HepG2 (cell line): ENCODE measurements around the gene SYCP2L. TPM values are rescaled to one million over a fixed set of nuclear protein-coding genes. Genes with fewer than 3 reads are reported as not detected.

ENCODE experiments used
- ARID2 ChIP-seq: sonication (generic); formaldehyde crosslinking; IDR thresholded peaks from 2 replicates; pipeline ENCODE4 v1.8.1; 2022; ENCODE audit warnings: mild to moderate bottlenecking, missing genetic modification reagents, borderline replicate concordance
- FIP1L1 ChIP-seq: fragments of 200-400 bp; formaldehyde crosslinking; IDR thresholded peaks from 2 replicates; pipeline ENCODE4 v1.6.1; 2018; ENCODE audit warnings: low read depth, mild to moderate bottlenecking, low read length, moderate library complexity, borderline replicate concordance; ENCODE audit not compliant: insufficient read depth
- ONECUT2 ChIP-seq: sonication (generic); formaldehyde crosslinking; IDR thresholded peaks from 2 replicates; pipeline ENCODE4 v1.4.0; 2020; ENCODE audit warnings: missing genetic modification reagents
- PHF8 ChIP-seq: sonication (generic); formaldehyde crosslinking; IDR thresholded peaks from 2 replicates; pipeline ENCODE4 v1.5.0; 2020; ENCODE audit warnings: missing genetic modification reagents
- POLR2AphosphoS2 ChIP-seq: IDR thresholded peaks from 2 replicates; pipeline ENCODE4 v1.6.1; 2011; ENCODE audit warnings: low read depth, low read length, improper control_type of control experiment
- TOPORS ChIP-seq: sonication (generic); formaldehyde crosslinking; IDR thresholded peaks from 2 replicates; pipeline ENCODE4 v1.8.0; 2023; ENCODE audit warnings: mild to moderate bottlenecking, missing genetic modification reagents
- ZNF317 ChIP-seq: sonication (generic); formaldehyde crosslinking; IDR thresholded peaks from 2 replicates; pipeline ENCODE4 v1.5.0; 2020; ENCODE audit warnings: mild to moderate bottlenecking, missing genetic modification reagents
- ZNF335 ChIP-seq: sonication (generic); formaldehyde crosslinking; IDR thresholded peaks from 2 replicates; pipeline ENCODE4 v1.4.0; 2020; ENCODE audit warnings: missing genetic modification reagents
- polyA plus RNA-seq, 8 experiments: library from polyadenylated mRNA; depleted of rRNA in 3 of 8; stranded (reverse) in 7 of 8; unstranded in 1 of 8; fragments of >200 nt; fragmentation: Illumina TruSeq in 4 of 8; extraction: Trizol in 4 of 8; gene quantifications; 2 replicates each; pipeline versions ENCODE4 v1.2.1 to v1.2.3, GENCODE V29; 2011 to 2016; ENCODE audit warnings: low read depth in 4 of 8, missing spikeins in 1 of 8, mixed read lengths in 1 of 8; ENCODE audit not compliant: insufficient read depth in 1 of 8
- total RNA-seq, 5 experiments: library from RNA; depleted of rRNA; stranded (reverse); fragments of >200 nt; fragmentation: Illumina TruSeq; extraction: Trizol; gene quantifications; 2 replicates each; pipeline ENCODE4 v1.2.3, GENCODE V29; 2016; ENCODE audit warnings: low read depth in 1 of 5
- TF ChIP-seq, protein P1 (sequence below): IDR thresholded peaks from 2 replicates; pipeline ENCODE4 v1.6.1; 2018; ENCODE audit warnings: missing genetic modification reagents, mild to moderate bottlenecking, missing compliant biosample characterization
- TF ChIP-seq, protein P2 (sequence below): sonication (generic); formaldehyde crosslinking; IDR thresholded peaks from 2 replicates; pipeline ENCODE4 v1.4.0; 2020; ENCODE audit warnings: missing genetic modification reagents
- TF ChIP-seq, protein P3 (sequence below): sonication (generic); formaldehyde crosslinking; IDR thresholded peaks from 2 replicates; pipeline ENCODE4 v1.8.1; 2023; ENCODE audit warnings: mild to moderate bottlenecking, missing genetic modification reagents, borderline replicate concordance
- TF ChIP-seq, protein P4 (sequence below): sonication (generic); formaldehyde crosslinking; IDR thresholded peaks from 2 replicates; pipeline ENCODE4 v1.4.0; 2020; ENCODE audit warnings: missing genetic modification reagents, mild to moderate bottlenecking, borderline replicate concordance
- TF ChIP-seq, protein P5 (sequence below): IDR thresholded peaks from 2 replicates; pipeline ENCODE4 v1.6.1; 2016
- TF ChIP-seq, protein P6 (sequence below): sonication (generic); formaldehyde crosslinking; IDR thresholded peaks from 2 replicates; pipeline ENCODE4 v1.4.0; 2020; ENCODE audit warnings: missing genetic modification reagents, borderline replicate concordance
- TF ChIP-seq, protein P7 (sequence below): sonication (generic); formaldehyde crosslinking; IDR thresholded peaks from 2 replicates; pipeline ENCODE4 v1.4.0; 2020; ENCODE audit warnings: mild to moderate bottlenecking, missing genetic modification reagents, borderline replicate concordance

SYCP2L gene
- total and polyA plus RNA-seq, 2 of the 13 experiments (the other 11 are each of a cell fraction or from before 2014, with no cell fraction given): 0.22 to 0.54 TPM

DNA sequence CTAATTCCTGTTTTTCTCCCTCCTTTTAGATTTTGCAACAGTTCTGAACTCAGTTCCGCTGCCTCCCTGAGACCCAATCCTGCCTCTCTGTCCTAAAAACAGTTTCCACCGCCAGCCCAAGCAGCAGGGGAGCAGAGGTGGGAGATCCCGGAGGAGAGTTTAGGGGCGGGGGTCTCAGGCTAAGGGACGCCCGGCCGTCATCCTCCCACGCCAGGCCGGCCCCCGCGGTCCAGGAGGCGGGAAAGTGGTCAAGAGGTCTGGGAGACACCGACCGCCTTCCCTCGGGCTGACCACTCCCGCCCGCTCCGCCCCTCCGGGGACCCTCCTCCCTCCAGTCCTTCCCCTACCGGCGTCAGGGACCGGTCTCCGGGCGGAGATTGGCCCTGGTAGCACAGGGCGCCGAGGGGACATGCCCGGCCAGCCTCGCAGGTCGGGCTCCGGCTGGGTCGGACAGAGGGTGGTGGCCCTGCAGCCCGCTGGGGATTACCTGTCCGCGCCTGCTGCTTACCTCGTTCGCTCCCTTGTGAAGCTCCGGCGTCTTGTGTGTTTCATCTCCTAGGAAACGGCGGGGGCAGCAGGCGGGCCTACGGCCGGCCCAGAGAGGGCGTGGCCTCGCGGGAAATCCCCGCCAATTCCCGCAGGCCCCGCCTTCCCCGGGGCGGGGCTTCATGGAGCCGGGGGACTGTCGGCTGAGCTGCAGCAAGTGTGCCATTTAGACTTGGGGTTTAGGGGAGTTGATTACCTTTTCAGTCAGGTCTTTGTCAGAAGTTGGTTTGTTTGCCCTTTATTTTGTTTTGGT lies 48.7 kb upstream of the SYCP2L start, which contains the start of gene MAK (continued):
- TF ChIP-seq ONECUT2 (CRISPR knock-in tag) (no peak), FIP1L1 (no peak), ARID2 (CRISPR knock-in tag) (no peak), TOPORS (CRISPR knock-in tag) (peak; percentile 48; the same call in 1 of the 2 replicates), POLR2AphosphoS2 (no peak), ZNF317 (CRISPR knock-in tag) (no peak), ZNF335 (no peak), PHF8 (peak; percentile 61)
- TF ChIP-seq, protein P1, sequence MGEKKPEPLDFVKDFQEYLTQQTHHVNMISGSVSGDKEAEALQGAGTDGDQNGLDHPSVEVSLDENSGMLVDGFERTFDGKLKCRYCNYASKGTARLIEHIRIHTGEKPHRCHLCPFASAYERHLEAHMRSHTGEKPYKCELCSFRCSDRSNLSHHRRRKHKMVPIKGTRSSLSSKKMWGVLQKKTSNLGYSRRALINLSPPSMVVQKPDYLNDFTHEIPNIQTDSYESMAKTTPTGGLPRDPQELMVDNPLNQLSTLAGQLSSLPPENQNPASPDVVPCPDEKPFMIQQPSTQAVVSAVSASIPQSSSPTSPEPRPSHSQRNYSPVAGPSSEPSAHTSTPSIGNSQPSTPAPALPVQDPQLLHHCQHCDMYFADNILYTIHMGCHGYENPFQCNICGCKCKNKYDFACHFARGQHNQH (CRISPR knock-in tag): 0 out of 2 replicates have a peak, but pooled peaks have one; percentile 64
- TF ChIP-seq, protein P2, sequence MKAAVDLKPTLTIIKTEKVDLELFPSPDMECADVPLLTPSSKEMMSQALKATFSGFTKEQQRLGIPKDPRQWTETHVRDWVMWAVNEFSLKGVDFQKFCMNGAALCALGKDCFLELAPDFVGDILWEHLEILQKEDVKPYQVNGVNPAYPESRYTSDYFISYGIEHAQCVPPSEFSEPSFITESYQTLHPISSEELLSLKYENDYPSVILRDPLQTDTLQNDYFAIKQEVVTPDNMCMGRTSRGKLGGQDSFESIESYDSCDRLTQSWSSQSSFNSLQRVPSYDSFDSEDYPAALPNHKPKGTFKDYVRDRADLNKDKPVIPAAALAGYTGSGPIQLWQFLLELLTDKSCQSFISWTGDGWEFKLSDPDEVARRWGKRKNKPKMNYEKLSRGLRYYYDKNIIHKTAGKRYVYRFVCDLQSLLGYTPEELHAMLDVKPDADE (CRISPR knock-in tag): no peak
- TF ChIP-seq, protein P3, sequence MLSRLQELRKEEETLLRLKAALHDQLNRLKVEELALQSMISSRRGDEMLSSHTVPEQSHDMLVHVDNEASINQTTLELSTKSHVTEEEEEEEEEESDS (CRISPR knock-in tag): peak; percentile 22; the same call in 1 of the 2 replicates
- TF ChIP-seq, protein P4, sequence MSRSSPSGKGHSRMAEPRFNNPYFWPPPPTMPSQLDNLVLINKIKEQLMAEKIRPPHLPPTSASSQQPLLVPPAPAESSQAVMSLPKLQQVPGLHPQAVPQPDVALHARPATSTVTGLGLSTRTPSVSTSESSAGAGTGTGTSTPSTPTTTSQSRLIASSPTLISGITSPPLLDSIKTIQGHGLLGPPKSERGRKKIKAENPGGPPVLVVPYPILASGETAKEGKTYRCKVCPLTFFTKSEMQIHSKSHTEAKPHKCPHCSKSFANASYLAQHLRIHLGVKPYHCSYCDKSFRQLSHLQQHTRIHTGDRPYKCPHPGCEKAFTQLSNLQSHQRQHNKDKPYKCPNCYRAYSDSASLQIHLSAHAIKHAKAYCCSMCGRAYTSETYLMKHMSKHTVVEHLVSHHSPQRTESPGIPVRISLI (CRISPR knock-in tag): no peak
- TF ChIP-seq, protein P5, sequence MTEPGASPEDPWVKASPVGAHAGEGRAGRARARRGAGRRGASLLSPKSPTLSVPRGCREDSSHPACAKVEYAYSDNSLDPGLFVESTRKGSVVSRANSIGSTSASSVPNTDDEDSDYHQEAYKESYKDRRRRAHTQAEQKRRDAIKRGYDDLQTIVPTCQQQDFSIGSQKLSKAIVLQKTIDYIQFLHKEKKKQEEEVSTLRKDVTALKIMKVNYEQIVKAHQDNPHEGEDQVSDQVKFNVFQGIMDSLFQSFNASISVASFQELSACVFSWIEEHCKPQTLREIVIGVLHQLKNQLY (CRISPR knock-in tag): no peak
- TF ChIP-seq, protein P6, sequence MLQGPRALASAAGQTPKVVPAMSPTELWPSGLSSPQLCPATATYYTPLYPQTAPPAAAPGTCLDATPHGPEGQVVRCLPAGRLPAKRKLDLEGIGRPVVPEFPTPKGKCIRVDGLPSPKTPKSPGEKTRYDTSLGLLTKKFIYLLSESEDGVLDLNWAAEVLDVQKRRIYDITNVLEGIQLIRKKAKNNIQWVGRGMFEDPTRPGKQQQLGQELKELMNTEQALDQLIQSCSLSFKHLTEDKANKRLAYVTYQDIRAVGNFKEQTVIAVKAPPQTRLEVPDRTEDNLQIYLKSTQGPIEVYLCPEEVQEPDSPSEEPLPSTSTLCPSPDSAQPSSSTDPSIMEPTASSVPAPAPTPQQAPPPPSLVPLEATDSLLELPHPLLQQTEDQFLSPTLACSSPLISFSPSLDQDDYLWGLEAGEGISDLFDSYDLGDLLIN (CRISPR knock-in tag): no peak
- TF ChIP-seq, protein P7, sequence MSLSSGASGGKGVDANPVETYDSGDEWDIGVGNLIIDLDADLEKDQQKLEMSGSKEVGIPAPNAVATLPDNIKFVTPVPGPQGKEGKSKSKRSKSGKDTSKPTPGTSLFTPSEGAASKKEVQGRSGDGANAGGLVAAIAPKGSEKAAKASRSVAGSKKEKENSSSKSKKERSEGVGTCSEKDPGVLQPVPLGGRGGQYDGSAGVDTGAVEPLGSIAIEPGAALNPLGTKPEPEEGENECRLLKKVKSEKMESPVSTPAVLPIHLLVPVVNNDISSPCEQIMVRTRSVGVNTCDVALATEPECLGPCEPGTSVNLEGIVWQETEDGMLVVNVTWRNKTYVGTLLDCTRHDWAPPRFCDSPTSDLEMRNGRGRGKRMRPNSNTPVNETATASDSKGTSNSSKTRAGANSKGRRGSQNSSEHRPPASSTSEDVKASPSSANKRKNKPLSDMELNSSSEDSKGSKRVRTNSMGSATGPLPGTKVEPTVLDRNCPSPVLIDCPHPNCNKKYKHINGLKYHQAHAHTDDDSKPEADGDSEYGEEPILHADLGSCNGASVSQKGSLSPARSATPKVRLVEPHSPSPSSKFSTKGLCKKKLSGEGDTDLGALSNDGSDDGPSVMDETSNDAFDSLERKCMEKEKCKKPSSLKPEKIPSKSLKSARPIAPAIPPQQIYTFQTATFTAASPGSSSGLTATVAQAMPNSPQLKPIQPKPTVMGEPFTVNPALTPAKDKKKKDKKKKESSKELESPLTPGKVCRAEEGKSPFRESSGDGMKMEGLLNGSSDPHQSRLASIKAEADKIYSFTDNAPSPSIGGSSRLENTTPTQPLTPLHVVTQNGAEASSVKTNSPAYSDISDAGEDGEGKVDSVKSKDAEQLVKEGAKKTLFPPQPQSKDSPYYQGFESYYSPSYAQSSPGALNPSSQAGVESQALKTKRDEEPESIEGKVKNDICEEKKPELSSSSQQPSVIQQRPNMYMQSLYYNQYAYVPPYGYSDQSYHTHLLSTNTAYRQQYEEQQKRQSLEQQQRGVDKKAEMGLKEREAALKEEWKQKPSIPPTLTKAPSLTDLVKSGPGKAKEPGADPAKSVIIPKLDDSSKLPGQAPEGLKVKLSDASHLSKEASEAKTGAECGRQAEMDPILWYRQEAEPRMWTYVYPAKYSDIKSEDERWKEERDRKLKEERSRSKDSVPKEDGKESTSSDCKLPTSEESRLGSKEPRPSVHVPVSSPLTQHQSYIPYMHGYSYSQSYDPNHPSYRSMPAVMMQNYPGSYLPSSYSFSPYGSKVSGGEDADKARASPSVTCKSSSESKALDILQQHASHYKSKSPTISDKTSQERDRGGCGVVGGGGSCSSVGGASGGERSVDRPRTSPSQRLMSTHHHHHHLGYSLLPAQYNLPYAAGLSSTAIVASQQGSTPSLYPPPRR: no peak
